ENCODE measurements around the gene SLC10A4. TPM values are rescaled to one million over a fixed set of nuclear protein-coding genes. Genes with fewer than 3 reads are reported as not detected.

The SLC10A4 gene
- total RNA-seq, 2 experiments from 2014 or later, result not detected

DNA sequence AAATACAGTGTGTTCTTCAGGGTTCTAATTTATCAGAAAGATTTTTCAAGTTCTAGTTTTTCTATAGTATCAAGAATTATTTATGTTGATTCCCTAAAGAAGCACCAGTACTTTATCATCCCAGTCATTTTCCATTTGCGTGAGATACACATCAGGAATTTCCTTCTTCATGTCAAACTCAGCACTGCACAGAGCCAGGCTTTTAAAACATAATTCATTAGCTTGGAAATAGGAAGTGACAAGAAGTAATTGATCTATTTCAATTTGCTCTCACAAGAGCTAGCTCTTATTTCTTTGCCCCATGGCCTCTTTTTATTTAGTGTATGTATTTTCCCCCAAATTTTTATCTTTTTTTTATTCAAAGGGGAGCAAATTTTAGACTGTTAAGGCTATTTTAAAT, 13.0 kb upstream of the SLC10A4 start:
- CTCF ChIA-PET, result no interaction called here
- H3K27ac Mint-ChIP-seq, result no peak overlapping the region

DNA sequence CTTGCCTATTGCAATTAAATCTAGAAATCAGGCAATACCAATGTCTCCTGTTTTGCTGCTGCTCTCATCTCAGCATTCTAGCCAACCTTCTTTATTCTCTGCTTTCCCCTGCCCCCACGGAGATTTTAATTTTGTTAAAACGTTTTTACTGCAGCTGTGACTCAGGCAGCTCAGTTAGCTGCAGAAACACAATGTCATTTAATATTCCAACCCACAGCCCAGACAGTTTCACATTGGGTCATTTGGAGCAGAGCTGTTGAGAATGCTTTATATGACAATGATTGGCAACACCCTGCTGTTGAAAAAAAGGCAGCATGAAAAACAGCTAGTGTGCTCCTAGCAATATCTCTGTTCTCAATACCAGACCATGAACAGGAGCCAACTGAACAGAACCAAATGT, 12.6 kb upstream of the SLC10A4 start:
- Mint-ChIP-seq H3K4me3 (no peak overlapping the region), H3K36me3 (ENCODE audit: low read depth) (no peaks in the 10 kb centered on the region), H3K27me3 (peaks cover 7% of the 10 kb centered on the region), H3K27ac (no peak overlapping the region), H3K4me1 (ENCODE audit: low read depth) (no peaks in the 10 kb centered on the region), H3K9me3 (no peaks in the 10 kb centered on the region)
- Histone ChIP-seq H3K9me3 (ENCODE audit: control insufficient read depth in 1 of 2, insufficient read depth in 1 of 2, low read length in 2 of 2) (no peaks in the 10 kb centered on the region), H3K27me3 (ENCODE audit: control insufficient read depth in 1 of 2, insufficient read depth in 2 of 2, low read length in 2 of 2) (no peaks in the 10 kb centered on the region), H3K36me3 (ENCODE audit: insufficient read depth, low read length) (no peaks in the 10 kb centered on the region), H3K4me3 (ENCODE audit: low read length) (no peak overlapping the region), H3K4me1 (ENCODE audit: insufficient read depth, low read length) (no peaks in the 10 kb centered on the region), H3K27ac (ENCODE audit: low read depth in 1 of 2, low read length in 2 of 2) (no peak overlapping the region)
- no peak for ATAC-seq (ENCODE audit: poor library complexity)
- DNase-seq, result no peak
- CTCF ChIA-PET, result no interaction called here
- intact Hi-C loops (cut with DNase I, micrococcal nuclease), result loop anchor here in 1 of 2 experiments (5.0 kb wide), 1 partner anchor 1138 kb away; no protein-coding TSS in a partner anchor
- TF ChIP-seq, protein P1, sequence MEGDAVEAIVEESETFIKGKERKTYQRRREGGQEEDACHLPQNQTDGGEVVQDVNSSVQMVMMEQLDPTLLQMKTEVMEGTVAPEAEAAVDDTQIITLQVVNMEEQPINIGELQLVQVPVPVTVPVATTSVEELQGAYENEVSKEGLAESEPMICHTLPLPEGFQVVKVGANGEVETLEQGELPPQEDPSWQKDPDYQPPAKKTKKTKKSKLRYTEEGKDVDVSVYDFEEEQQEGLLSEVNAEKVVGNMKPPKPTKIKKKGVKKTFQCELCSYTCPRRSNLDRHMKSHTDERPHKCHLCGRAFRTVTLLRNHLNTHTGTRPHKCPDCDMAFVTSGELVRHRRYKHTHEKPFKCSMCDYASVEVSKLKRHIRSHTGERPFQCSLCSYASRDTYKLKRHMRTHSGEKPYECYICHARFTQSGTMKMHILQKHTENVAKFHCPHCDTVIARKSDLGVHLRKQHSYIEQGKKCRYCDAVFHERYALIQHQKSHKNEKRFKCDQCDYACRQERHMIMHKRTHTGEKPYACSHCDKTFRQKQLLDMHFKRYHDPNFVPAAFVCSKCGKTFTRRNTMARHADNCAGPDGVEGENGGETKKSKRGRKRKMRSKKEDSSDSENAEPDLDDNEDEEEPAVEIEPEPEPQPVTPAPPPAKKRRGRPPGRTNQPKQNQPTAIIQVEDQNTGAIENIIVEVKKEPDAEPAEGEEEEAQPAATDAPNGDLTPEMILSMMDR (IDR thresholded peaks at IDR 0.05), result no peak
- POLR2A ChIA-PET, result no interaction called here

More for the DNA sequence above, 13.0 kb upstream of the SLC10A4 start:
- DNase-seq (no peak), ATAC-seq (ENCODE audit: poor library complexity) (no peak)
- Histone ChIP-seq H3K27ac (ENCODE audit: low read depth in 1 of 2, low read length in 2 of 2) (no peak overlapping the region), H3K4me3 (ENCODE audit: low read length) (no peak overlapping the region), H3K4me1 (ENCODE audit: insufficient read depth, low read length) (no peaks in the 10 kb centered on the region), H3K9me3 (ENCODE audit: control insufficient read depth in 1 of 2, insufficient read depth in 1 of 2, low read length in 2 of 2) (no peaks in the 10 kb centered on the region), H3K36me3 (ENCODE audit: insufficient read depth, low read length) (no peaks in the 10 kb centered on the region), H3K27me3 (ENCODE audit: control insufficient read depth in 1 of 2, insufficient read depth in 2 of 2, low read length in 2 of 2) (no peaks in the 10 kb centered on the region)
- Mint-ChIP-seq H3K27me3 (peaks cover 4% of the 10 kb centered on the region), H3K4me3 (no peak overlapping the region), H3K36me3 (ENCODE audit: low read depth) (no peaks in the 10 kb centered on the region), H3K4me1 (ENCODE audit: low read depth) (no peaks in the 10 kb centered on the region), H3K9me3 (no peaks in the 10 kb centered on the region)
- POLR2A ChIA-PET, result no interaction called here
- intact Hi-C loops (cut with DNase I, micrococcal nuclease), result loop anchor here in 1 of 2 experiments (5.0 kb wide), 1 partner anchor 1138 kb away; no protein-coding TSS in a partner anchor
- TF ChIP-seq, protein P1 (IDR thresholded peaks at IDR 0.05), result no peak

- Mint-ChIP-seq H3K4me1 (ENCODE audit: low read depth) (no peaks in the 10 kb centered on the region), H3K9me3 (no peaks in the 10 kb centered on the region), H3K36me3 (ENCODE audit: low read depth) (no peaks in the 10 kb centered on the region), H3K4me3 (no peak overlapping the region), H3K27me3 (peaks cover 15% of the 10 kb centered on the region), H3K27ac (no peak overlapping the region)
- DNase-seq (no peak), ATAC-seq (ENCODE audit: poor library complexity) (no peak)
- CTCF ChIA-PET, result interaction anchor here (0.7 kb wide), 1 partner anchor 533 kb away, joined by 4 read pairs; no protein-coding TSS in a partner anchor
- no peaks in the 10 kb centered on the region for H3K4me1 ChIP-seq (ENCODE audit: insufficient read depth, low read length)
- no peaks in the 10 kb centered on the region for H3K9me3 ChIP-seq (ENCODE audit: control insufficient read depth in 1 of 2, insufficient read depth in 1 of 2, low read length in 2 of 2)
- no peak overlapping the region for H3K4me3 ChIP-seq (ENCODE audit: low read length)
- TF ChIP-seq, protein P1 (IDR thresholded peaks at IDR 0.05), result no peak
- intact Hi-C loops (cut with DNase I, micrococcal nuclease), result loop anchor here in 1 of 2 experiments (5.0 kb wide), 1 partner anchor 1140 kb away; no protein-coding TSS in a partner anchor
- POLR2A ChIA-PET, result no interaction called here
- no peaks in the 10 kb centered on the region for H3K27me3 ChIP-seq (ENCODE audit: control insufficient read depth in 1 of 2, insufficient read depth in 2 of 2, low read length in 2 of 2)
- no peak overlapping the region for H3K27ac ChIP-seq (ENCODE audit: low read depth in 1 of 2, low read length in 2 of 2)
- no peaks in the 10 kb centered on the region for H3K36me3 ChIP-seq (ENCODE audit: insufficient read depth, low read length)
These were observed 10.3 kb upstream of the SLC10A4 start for GRCh38 chr4:48472794-48473193.
